HG03280 (cell line): Measurements from ENCODE around the gene ING1.

ENCODE experiments used
- ATAC-seq: cut with Tn5 transposase; IDR thresholded peaks from one replicate; pipeline ENCODE4 v1.9.1; 2021; ENCODE audit warnings: mild to moderate bottlenecking, moderate library complexity; ENCODE audit not compliant: unreplicated experiment

ING1 gene

DNA sequence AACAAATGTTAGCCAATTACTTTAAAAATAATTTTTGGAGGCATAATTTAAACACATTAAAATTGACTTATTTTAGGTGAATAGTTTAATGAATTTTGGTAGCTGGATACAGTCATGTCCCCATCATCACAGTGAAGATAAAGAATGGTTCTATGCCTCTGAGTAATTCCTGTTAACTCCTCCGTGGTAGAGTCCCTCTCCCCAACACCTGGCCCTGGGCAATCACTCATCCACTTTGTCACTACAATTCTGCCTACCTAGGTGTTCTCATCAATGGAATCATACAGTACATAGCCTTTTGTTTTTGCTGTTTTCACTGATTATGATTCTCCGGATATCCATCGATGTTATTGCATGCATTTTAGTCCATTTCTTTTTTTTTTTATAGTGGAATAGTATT lies 55.6 kb downstream of the ING1 start:
- ATAC-seq: no peak

- ATAC-seq: no peak
Measured at GRCh38 chr13:110770678-110771077, 57.2 kb downstream of the ING1 start.

DNA sequence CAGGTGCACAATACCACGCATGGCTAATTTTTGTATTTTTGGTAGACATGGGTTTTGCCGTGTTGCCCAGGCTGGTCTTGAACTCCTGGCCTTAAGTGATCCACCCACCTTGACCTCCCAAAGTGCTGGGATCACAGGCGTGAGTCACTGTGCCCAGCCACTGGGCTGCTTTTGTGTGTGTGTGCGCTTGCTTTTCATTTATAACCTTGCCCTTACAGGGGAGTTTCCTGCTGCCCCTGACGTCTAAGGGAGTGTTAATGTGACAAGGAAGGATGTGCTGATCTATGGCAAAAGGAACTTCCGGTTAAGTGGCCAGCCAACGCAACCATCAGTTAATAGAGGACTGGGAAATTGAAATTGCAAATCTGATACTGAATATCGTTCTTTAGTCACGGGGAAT lies 57.7 kb downstream of the ING1 start:
- ATAC-seq: no peak

DNA sequence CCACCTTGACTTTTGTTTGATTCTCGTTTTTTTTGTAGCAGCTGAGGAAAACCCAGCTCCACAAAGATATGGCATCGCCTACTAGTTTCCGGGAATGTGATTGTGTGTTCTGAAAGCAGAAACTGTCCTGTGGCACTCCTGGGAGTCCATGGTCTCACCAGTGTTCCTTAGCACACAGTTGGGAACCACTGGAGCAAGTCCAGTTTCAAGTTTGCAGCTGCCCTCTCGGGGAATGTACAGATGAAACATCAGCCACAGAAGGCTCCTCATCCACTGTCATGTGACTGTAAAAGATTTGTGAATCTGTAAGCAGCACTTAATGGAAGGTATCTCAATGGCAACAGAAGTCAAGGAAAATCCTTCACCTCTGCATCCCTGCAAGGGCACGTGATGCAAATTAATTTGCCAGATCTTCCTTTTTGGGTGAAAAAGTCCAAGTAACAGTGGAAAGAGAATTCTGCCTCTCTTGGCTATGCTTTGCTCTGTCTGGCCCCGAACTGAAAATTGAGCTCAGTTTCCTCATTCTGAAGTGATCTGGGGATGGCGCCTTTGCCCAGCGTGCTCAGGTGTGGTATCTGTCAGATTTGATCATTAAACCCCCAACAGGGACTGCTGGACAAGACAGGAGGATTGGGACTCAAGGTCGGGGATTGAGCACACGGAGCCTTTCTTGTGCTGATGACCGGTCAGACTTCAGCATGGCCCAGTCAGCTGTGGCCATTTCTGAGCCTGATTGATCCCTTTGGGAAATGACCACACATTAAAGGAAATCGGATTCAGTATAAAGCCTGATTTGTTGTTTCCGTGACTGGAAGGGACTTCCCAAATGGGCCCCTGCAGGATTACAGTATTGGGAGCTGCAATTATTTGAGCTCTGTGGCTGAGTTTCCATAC lies 58.8 kb downstream of the ING1 start:
- no peak for ATAC-seq
